Measurements from ENCODE around the gene SCYL3.
A peak's percentile ranks its signal among the peaks of the same experiment; 100 is the strongest.

SCYL3 gene

DNA sequence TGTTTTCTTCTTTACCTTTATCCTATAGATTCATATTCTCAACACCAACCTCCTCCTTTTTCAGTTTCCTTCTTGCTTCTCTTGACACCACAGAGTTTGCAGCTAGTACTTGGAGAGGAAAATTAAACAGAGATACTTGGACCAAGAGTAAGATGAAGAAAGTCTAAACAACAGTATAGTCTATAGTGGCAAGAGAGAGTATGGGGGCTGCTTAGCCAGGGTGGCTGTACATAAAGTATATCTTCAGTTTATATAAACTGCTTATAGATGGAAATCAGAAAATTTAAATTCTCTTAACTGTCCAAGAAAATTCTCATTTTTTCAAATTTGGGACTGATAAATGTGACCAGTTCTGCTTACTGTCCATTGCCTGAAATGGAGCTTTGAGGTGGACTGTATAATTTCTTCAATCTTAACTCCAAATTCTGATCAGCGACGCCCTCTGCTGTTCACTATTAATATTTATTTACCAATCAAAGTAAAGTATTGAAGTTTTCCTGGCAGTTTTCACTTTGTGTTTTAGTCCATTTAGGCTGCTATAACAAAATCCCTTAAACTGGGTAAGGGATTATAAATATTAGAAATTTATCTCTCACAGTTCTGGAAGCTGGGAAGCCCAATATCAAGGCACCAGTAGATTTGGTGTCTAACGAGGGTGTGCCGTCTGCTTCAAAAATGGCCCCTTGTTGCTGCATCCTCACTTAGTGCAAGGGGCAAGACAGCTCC is 84.2 kb downstream of the SCYL3 start:
- FAIRE-seq: peak; percentile 76

DNA sequence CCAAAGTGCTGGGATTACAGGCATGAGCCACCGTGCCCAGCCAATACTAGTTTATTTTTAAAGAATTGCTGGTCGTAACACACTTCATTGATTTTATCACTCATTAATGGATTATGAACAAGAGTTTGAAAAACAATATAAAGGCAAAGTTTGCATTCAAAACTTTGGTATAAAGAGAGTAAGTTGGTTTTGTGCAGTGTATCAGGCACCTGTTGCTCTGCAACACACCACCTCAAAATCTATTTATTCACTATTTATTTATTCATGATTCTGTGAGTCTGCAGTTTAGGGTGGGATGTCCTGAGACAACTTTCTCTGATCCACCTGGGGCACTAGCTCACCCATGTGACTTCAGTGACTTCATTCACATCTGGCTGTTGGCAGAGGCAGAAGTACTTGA is 88.8 kb downstream of the SCYL3 start:
- no peak for FAIRE-seq

DNA sequence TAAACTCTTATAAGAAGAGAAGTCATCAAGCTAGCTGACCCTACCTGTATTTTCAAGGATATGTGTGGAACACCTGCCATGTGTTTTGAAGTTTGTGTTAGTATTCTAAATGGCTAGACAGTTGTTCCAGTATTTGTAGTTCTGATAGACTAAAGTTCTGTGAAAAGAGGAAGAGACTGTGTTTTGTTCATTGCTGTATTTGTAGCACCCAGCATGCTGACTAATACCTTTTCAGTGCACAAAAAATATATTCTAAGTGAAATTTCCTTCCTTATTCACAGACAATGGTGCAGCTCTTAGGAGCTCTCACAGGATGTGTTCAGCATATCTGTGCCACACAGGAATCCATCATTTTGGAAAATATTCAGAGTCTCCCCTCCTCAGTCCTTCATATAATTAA is 90.8 kb downstream of the SCYL3 start:
- FAIRE-seq: no peak

Data from islet of Langerhans (tissue), 1 donor.